HepG2 (cell line): ENCODE measurements around the gene FAM53B. TPM values are rescaled to one million over a fixed set of nuclear protein-coding genes. Genes with fewer than 3 reads are reported as not detected.

Experiments used
- ATAC-seq: fragments of 200-7000 bp; cut with Tn5 transposase; 3 replicates; pipeline ENCODE4 v1.9.1; 2020; ENCODE audit warnings: mild to moderate bottlenecking, moderate library complexity
- BruUV-seq: library from RNA; stranded (reverse); fragments of 400-500 nt; replicated peaks from 2 replicates; lab custom pipeline; 2021; lab: Mats Ljungman, UMichigan
- CTCF ChIA-PET: fragments of 300-600 bp; formaldehyde crosslinking; extraction: SDS; loops from one replicate; lab custom pipeline; 2021; ENCODE audit warnings: low total read pairs, inconsistent platforms, low intra/inter-chr PET ratio; lab: Yijun Ruan, JAX
- POLR2A ChIA-PET: fragments of 350-600 bp; sonication (Branson Sonifier 250); formaldehyde crosslinking; loops from one replicate; lab custom pipeline; 2020; ENCODE audit warnings: antibody characterized with exemption, inconsistent platforms; lab: Yijun Ruan, JAX
- DNase-seq: peaks from one replicate; pipeline ENCODE4 v3.0.0-alpha.2; 2015; ENCODE audit warnings: low spot score
- FAIRE-seq: peaks from 3 replicates; lab custom pipeline; 2011; peaks lifted over from hg19 to GRCh38; lab: Jason Lieb, UNC
- H2AFZ ChIP-seq: one replicate; pipeline ENCODE4 v1.6.1; 2011; ENCODE audit warnings: low read length, inconsistent platforms
- H3K27ac ChIP-seq: fragments of 300-600 bp; 3 replicates; pipeline ENCODE4 v1.8.0; 2011; ENCODE audit warnings: mixed run types, mild to moderate bottlenecking, mixed read lengths, low read length, inconsistent platforms; ENCODE audit not compliant: insufficient read depth; ENCODE audit errors: extremely low read length
- H3K27me3 ChIP-seq, 2 experiments: fragments of 200-600 bp in 1 of 2; 2 replicates in 1 of 2; 3 replicates in 1 of 2; pipeline versions ENCODE4 v1.6.0 to v1.8.0; 2011; ENCODE audit warnings: low read length in 2 of 2, mild to moderate bottlenecking in 2 of 2, moderate library complexity in 2 of 2, inconsistent platforms in 1 of 2; ENCODE audit not compliant: insufficient read depth in 2 of 2, control insufficient read depth in 1 of 2
- H3K36me3 ChIP-seq, 2 experiments: fragments of 200-600 bp in 1 of 2; replicated peaks in 1 of 2; 2 replicates in 1 of 2; 3 replicates in 1 of 2; pipeline versions ENCODE4 v1.5.1 to v1.8.0; 2011; ENCODE audit warnings: low read length in 2 of 2, inconsistent platforms in 1 of 2; ENCODE audit not compliant: insufficient read depth in 2 of 2, control insufficient read depth in 1 of 2
- H3K4me1 ChIP-seq: 2 replicates; pipeline ENCODE4 v1.5.1; 2012; ENCODE audit warnings: low read length, inconsistent platforms; ENCODE audit not compliant: insufficient read depth
- H3K4me2 ChIP-seq: 2 replicates; pipeline ENCODE4 v1.6.0; 2011; ENCODE audit warnings: low read depth, low read length, inconsistent platforms
- H3K4me3 ChIP-seq, 3 experiments: fragments of 200-600 bp in 1 of 3; sonication (generic), shearing (Covaris generic) in 1 of 3; replicated peaks in 1 of 3; 2 replicates each; pipeline ENCODE4 v1.5.1; 2011 to 2016; ENCODE audit warnings: low read length in 3 of 3, inconsistent platforms in 2 of 3, low read depth in 2 of 3, mild to moderate bottlenecking in 2 of 3, control low read depth in 1 of 3, mixed read lengths in 1 of 3; ENCODE audit not compliant: insufficient read depth in 1 of 3
- H3K79me2 ChIP-seq: one replicate; pipeline ENCODE4 v1.6.1; 2011; ENCODE audit warnings: low read length, inconsistent platforms; ENCODE audit not compliant: insufficient read depth
- H3K9ac ChIP-seq: 2 replicates; pipeline ENCODE4 v1.6.0; 2011; ENCODE audit warnings: mild to moderate bottlenecking, low read depth, low read length, inconsistent platforms; ENCODE audit not compliant: insufficient read depth
- H3K9me3 ChIP-seq: 2 replicates; pipeline ENCODE4 v1.5.1; 2012; ENCODE audit warnings: mild to moderate bottlenecking, low read length
- H4K20me1 ChIP-seq: 2 replicates; pipeline ENCODE4 v1.6.0; 2011; ENCODE audit warnings: inconsistent platforms, mild to moderate bottlenecking, low read length, moderate library complexity; ENCODE audit not compliant: insufficient read depth
- DMTF1 ChIP-seq: sonication (generic); formaldehyde crosslinking; IDR thresholded peaks from 2 replicates; pipeline ENCODE4 v1.4.0; 2020; ENCODE audit warnings: mild to moderate bottlenecking, missing genetic modification reagents
- GATAD1 ChIP-seq: IDR thresholded peaks from 2 replicates; pipeline ENCODE4 v1.6.1; 2016; ENCODE audit warnings: missing genetic modification reagents, missing compliant biosample characterization
- JUND ChIP-seq: sonication (generic); formaldehyde crosslinking; IDR thresholded peaks from 2 replicates; pipeline ENCODE4 v1.8.0; 2022; ENCODE audit warnings: mild to moderate bottlenecking, missing genetic modification reagents
- KLF15 ChIP-seq: sonication (generic); formaldehyde crosslinking; IDR thresholded peaks from 2 replicates; pipeline ENCODE4 v1.8.1; 2023; ENCODE audit warnings: borderline replicate concordance, mild to moderate bottlenecking, inconsistent platforms, missing genetic modification reagents, mixed read lengths
- NFE2L2 ChIP-seq: fragments of 150-350 bp; IDR thresholded peaks from 2 replicates; pipeline ENCODE4 v1.6.1; 2014; ENCODE audit warnings: low read length
- SP5 ChIP-seq: IDR thresholded peaks from 2 replicates; pipeline ENCODE4 v1.6.1; 2016; ENCODE audit warnings: low read depth, borderline replicate concordance
- THAP9 ChIP-seq: sonication (generic); formaldehyde crosslinking; IDR thresholded peaks from 2 replicates; pipeline ENCODE4; 2020; ENCODE audit warnings: missing genetic modification reagents, mild to moderate bottlenecking, borderline replicate concordance
- ZBTB8A ChIP-seq: sonication (generic); formaldehyde crosslinking; IDR thresholded peaks from 2 replicates; pipeline ENCODE4 v1.4.0; 2020; ENCODE audit warnings: mild to moderate bottlenecking, low read depth, missing genetic modification reagents, borderline replicate concordance
- ZMYM3 ChIP-seq: sonication (generic); formaldehyde crosslinking; IDR thresholded peaks from 2 replicates; pipeline ENCODE4 v1.5.1; 2020; ENCODE audit warnings: mild to moderate bottlenecking, missing genetic modification reagents
- ZNF232 ChIP-seq: sonication (generic); formaldehyde crosslinking; IDR thresholded peaks from 2 replicates; pipeline ENCODE4 v1.4.0; 2020; ENCODE audit warnings: missing genetic modification reagents, borderline replicate concordance
- ZNF280B ChIP-seq: sonication (generic); formaldehyde crosslinking; IDR thresholded peaks from 2 replicates; pipeline ENCODE4 v1.5.0; 2020; ENCODE audit warnings: missing genetic modification reagents, mild to moderate bottlenecking, borderline replicate concordance
- ZNF496 ChIP-seq: sonication (generic); formaldehyde crosslinking; IDR thresholded peaks from 2 replicates; pipeline ENCODE4 v1.8.1; 2023; ENCODE audit warnings: mild to moderate bottlenecking, moderate library complexity, missing genetic modification reagents; ENCODE audit not compliant: insufficient replicate concordance
- ZNF570 ChIP-seq: sonication (generic); formaldehyde crosslinking; IDR thresholded peaks from 2 replicates; pipeline ENCODE4 v1.4.0; 2020; ENCODE audit warnings: mild to moderate bottlenecking, missing genetic modification reagents, borderline replicate concordance
- ZNF788 ChIP-seq: sonication (generic); formaldehyde crosslinking; IDR thresholded peaks from 2 replicates; pipeline ENCODE4 v1.5.0; 2020; ENCODE audit warnings: mild to moderate bottlenecking, missing genetic modification reagents, borderline replicate concordance
- ZXDC ChIP-seq: sonication (generic); formaldehyde crosslinking; IDR thresholded peaks from 2 replicates; pipeline ENCODE4 v1.5.0; 2020; ENCODE audit warnings: mild to moderate bottlenecking, missing genetic modification reagents
- WGBS: methylation state at CpG from one replicate; pipeline ENCODE4 v1.1.6; 2017; ENCODE audit warnings: low lambda C conversion rate; 5-methylcytosine and 5-hydroxymethylcytosine counted together
- in situ Hi-C: cut with HindIII; loops from 2 replicates; pipeline ENCODE4 v1.10.0; 2017; ENCODE audit warnings: low pct_unique_long_range_greater_than_20kb; ENCODE audit not compliant: extremely low pct_ligation_motif_present
- intact Hi-C: fragments of 100-400 bp; cut with micrococcal nuclease; formaldehyde crosslinking; loops from one replicate; pipeline ENCODE4 v1.10.0; 2022; ENCODE audit not compliant: unreplicated experiment
- polyA plus RNA-seq, 8 experiments: library from polyadenylated mRNA; depleted of rRNA in 3 of 8; stranded (reverse) in 7 of 8; unstranded in 1 of 8; fragments of >200 nt; fragmentation: Illumina TruSeq in 4 of 8; extraction: Trizol in 4 of 8; gene quantifications; 2 replicates each; pipeline versions ENCODE4 v1.2.1 to v1.2.3, GENCODE V29; 2011 to 2016; ENCODE audit warnings: low read depth in 4 of 8, missing spikeins in 1 of 8, mixed read lengths in 1 of 8; ENCODE audit not compliant: insufficient read depth in 1 of 8
- total RNA-seq, 5 experiments: library from RNA; depleted of rRNA; stranded (reverse); fragments of >200 nt; fragmentation: Illumina TruSeq; extraction: Trizol; gene quantifications; 2 replicates each; pipeline ENCODE4 v1.2.3, GENCODE V29; 2016; ENCODE audit warnings: low read depth in 1 of 5

The FAM53B gene
- total and polyA plus RNA-seq, 2 of the 13 experiments (the other 11 are each of a cell fraction or from before 2014, with no cell fraction given) = 6.4 to 19.3 TPM

- Histone ChIP-seq H3K27ac (no peak overlapping the region), H4K20me1 (0 out of 2 replicates have a peak, but pooled peaks cover 3% of the 10 kb centered on the region), H3K27me3 (no peaks in the 10 kb centered on the region), H3K4me2 (no peak overlapping the region), H2AFZ (no peak overlapping the region), H3K79me2 (no peaks in the 10 kb centered on the region), H3K4me3 (no peak overlapping the region), H3K9me3 (no peaks in the 10 kb centered on the region), H3K9ac (no peak overlapping the region), H3K4me1 (no peaks in the 10 kb centered on the region), H3K36me3 (peaks cover 0 to 3% of the 10 kb centered on the region in 2 experiments; a peak in 3 of 5 replicates)
- no peak for ATAC-seq
- intact Hi-C loops = no loop called here
- in situ Hi-C loops = no loop called here
- ChIA-PET CTCF (no interaction called here), POLR2A (no interaction called here)
- no peak for FAIRE-seq
- 97% methylated on average over 8 of the region's 14 CpGs for WGBS
- no peak for DNase-seq
- no TSS peak for BruUV-seq
- TF ChIP-seq SP5 (CRISPR knock-in tag) = no peak
- TF ChIP-seq ZNF232 (CRISPR knock-in tag) = no peak
- TF ChIP-seq JUND (CRISPR knock-in tag) = no peak
- no peak for TF ChIP-seq ZNF570 (CRISPR knock-in tag)
- TF ChIP-seq THAP9 (CRISPR knock-in tag) = no peak
- TF ChIP-seq ZNF788 = no peak
- no peak for TF ChIP-seq ZXDC (CRISPR knock-in tag)
- TF ChIP-seq ZNF280B = no peak
- TF ChIP-seq ZNF496 (CRISPR knock-in tag) = no peak
- no peak for TF ChIP-seq NFE2L2
- no peak for TF ChIP-seq ZMYM3
- no peak for TF ChIP-seq ZBTB8A (CRISPR knock-in tag)
- no peak for TF ChIP-seq GATAD1
- no peak for TF ChIP-seq KLF15
- TF ChIP-seq DMTF1 (CRISPR knock-in tag) = no peak
Measured at GRCh38 chr10:124637091-124637700, 107.0 kb downstream of the FAM53B start.
